SK-N-SH treated with all-trans-retinoic acid at 6 μM for 48 hours (cell line): ENCODE measurements around the gene HABP2.

Experiments
- ATAC-seq: fragments of 200-7000 bp; cut with Tn5 transposase; 3 replicates; pipeline ENCODE4 v1.9.1; 2020; ENCODE audit warnings: mild to moderate bottlenecking, moderate library complexity
- ARNTL ChIP-seq: fragments of 450-650 bp; formaldehyde crosslinking; IDR thresholded peaks from 2 replicates; pipeline ENCODE4 v1.5.0; 2020; ENCODE audit warnings: low read depth, mild to moderate bottlenecking, moderate library complexity, borderline replicate concordance
- BACH2 ChIP-seq: fragments of 250-450 bp; sonication (Bioruptor Pico); IDR thresholded peaks from 2 replicates; pipeline ENCODE4 v1.9.0; 2021; ENCODE audit warnings: mild to moderate bottlenecking, borderline replicate concordance
- CSDC2 ChIP-seq: fragments of 250-450 bp; sonication (Bioruptor Pico); IDR thresholded peaks from 2 replicates; pipeline ENCODE4 v1.5.0; 2020; ENCODE audit warnings: mild to moderate bottlenecking, moderate library complexity
- ESRRG ChIP-seq: fragments of 250-450 bp; sonication (Bioruptor Pico); IDR thresholded peaks from 2 replicates; pipeline ENCODE4 v1.6.1; 2021; ENCODE audit warnings: mild to moderate bottlenecking
- GLIS3 ChIP-seq: fragments of 250-450 bp; sonication (Bioruptor Pico); IDR thresholded peaks from 2 replicates; pipeline ENCODE4 v1.5.0; 2020; ENCODE audit warnings: mild to moderate bottlenecking, moderate library complexity
- ISL1 ChIP-seq: fragments of 250-450 bp; sonication (Bioruptor Pico); IDR thresholded peaks from 2 replicates; pipeline ENCODE4 v2.1.2; 2022; ENCODE audit warnings: mild to moderate bottlenecking, moderate library complexity
- OSR1 ChIP-seq: fragments of 250-450 bp; sonication (Bioruptor Pico); IDR thresholded peaks from 2 replicates; pipeline ENCODE4 v1.8.0; 2022; ENCODE audit warnings: moderate library complexity, mild to moderate bottlenecking, inconsistent platforms
- PATZ1 ChIP-seq: fragments of 250-450 bp; sonication (Bioruptor Pico); IDR thresholded peaks from 2 replicates; pipeline ENCODE4 v1.8.0; 2020; ENCODE audit warnings: mild to moderate bottlenecking, moderate library complexity, borderline replicate concordance
- PPARA ChIP-seq: fragments of 250-450 bp; sonication (Bioruptor Pico); IDR thresholded peaks from 2 replicates; pipeline ENCODE4 v1.5.0; 2020; ENCODE audit warnings: mild to moderate bottlenecking, borderline replicate concordance
- SNAI2 ChIP-seq: fragments of 250-450 bp; sonication (Bioruptor Pico); IDR thresholded peaks from 2 replicates; pipeline ENCODE4 v1.5.0; 2020; ENCODE audit warnings: mild to moderate bottlenecking, moderate library complexity
- TOX ChIP-seq: fragments of 250-450 bp; sonication (Bioruptor Pico); IDR thresholded peaks from 2 replicates; pipeline ENCODE4 v1.8.0; 2021; ENCODE audit warnings: mild to moderate bottlenecking, moderate library complexity, borderline replicate concordance
- ZC3H10 ChIP-seq: fragments of 250-450 bp; sonication (Bioruptor Pico); IDR thresholded peaks from 2 replicates; pipeline ENCODE4 v1.5.1; 2021; ENCODE audit warnings: mild to moderate bottlenecking, moderate library complexity
- ZFP3 ChIP-seq: fragments of 250-450 bp; sonication (Bioruptor Pico); IDR thresholded peaks from 2 replicates; pipeline ENCODE4 v1.5.0; 2020; ENCODE audit warnings: mild to moderate bottlenecking, moderate library complexity
- ZFP30 ChIP-seq: fragments of 450-650 bp; formaldehyde crosslinking; IDR thresholded peaks from 2 replicates; pipeline ENCODE4 v1.5.0; 2022; ENCODE audit warnings: mild to moderate bottlenecking, moderate library complexity
- ZNF565 ChIP-seq: fragments of 450-650 bp; formaldehyde crosslinking; conservative IDR thresholded peaks from 2 replicates; pipeline ENCODE4 v1.5.0; 2020; ENCODE audit warnings: low read depth, mild to moderate bottlenecking, moderate library complexity
- ZNF70 ChIP-seq: fragments of 450-650 bp; formaldehyde crosslinking; IDR thresholded peaks from 2 replicates; pipeline ENCODE4 v1.5.0; 2020; ENCODE audit warnings: mild to moderate bottlenecking, moderate library complexity
- TF ChIP-seq, protein P1 (sequence below): fragments of 250-450 bp; sonication (Bioruptor Pico); IDR thresholded peaks from 2 replicates; pipeline ENCODE4 v1.5.0; 2020; ENCODE audit warnings: mild to moderate bottlenecking, moderate library complexity
- TF ChIP-seq, protein P2 (sequence below): fragments of 250-450 bp; sonication (Bioruptor Pico); IDR thresholded peaks from 2 replicates; pipeline ENCODE4 v1.5.1; 2020; ENCODE audit warnings: low read depth, mild to moderate bottlenecking, moderate library complexity

HABP2 gene

GRCh38 chr10:113529575-113529974, 23.3 kb upstream of the HABP2 start:
- TF ChIP-seq ZFP30 (CRISPR knock-in tag) (no peak), GLIS3 (no peak), BACH2 (CRISPR knock-in tag) (no peak), ISL1 (CRISPR knock-in tag) (no peak), TOX (CRISPR knock-in tag) (no peak), ZFP3 (CRISPR knock-in tag) (no peak), PPARA (CRISPR knock-in tag) (no peak), ZNF70 (CRISPR knock-in tag) (no peak), ZNF565 (no peak), ESRRG (CRISPR knock-in tag) (no peak)
- TF ChIP-seq, protein P1, sequence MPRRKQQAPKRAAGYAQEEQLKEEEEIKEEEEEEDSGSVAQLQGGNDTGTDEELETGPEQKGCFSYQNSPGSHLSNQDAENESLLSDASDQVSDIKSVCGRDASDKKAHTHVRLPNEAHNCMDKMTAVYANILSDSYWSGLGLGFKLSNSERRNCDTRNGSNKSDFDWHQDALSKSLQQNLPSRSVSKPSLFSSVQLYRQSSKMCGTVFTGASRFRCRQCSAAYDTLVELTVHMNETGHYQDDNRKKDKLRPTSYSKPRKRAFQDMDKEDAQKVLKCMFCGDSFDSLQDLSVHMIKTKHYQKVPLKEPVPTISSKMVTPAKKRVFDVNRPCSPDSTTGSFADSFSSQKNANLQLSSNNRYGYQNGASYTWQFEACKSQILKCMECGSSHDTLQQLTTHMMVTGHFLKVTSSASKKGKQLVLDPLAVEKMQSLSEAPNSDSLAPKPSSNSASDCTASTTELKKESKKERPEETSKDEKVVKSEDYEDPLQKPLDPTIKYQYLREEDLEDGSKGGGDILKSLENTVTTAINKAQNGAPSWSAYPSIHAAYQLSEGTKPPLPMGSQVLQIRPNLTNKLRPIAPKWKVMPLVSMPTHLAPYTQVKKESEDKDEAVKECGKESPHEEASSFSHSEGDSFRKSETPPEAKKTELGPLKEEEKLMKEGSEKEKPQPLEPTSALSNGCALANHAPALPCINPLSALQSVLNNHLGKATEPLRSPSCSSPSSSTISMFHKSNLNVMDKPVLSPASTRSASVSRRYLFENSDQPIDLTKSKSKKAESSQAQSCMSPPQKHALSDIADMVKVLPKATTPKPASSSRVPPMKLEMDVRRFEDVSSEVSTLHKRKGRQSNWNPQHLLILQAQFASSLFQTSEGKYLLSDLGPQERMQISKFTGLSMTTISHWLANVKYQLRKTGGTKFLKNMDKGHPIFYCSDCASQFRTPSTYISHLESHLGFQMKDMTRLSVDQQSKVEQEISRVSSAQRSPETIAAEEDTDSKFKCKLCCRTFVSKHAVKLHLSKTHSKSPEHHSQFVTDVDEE (CRISPR knock-in tag): no peak
- TF ChIP-seq, protein P2, sequence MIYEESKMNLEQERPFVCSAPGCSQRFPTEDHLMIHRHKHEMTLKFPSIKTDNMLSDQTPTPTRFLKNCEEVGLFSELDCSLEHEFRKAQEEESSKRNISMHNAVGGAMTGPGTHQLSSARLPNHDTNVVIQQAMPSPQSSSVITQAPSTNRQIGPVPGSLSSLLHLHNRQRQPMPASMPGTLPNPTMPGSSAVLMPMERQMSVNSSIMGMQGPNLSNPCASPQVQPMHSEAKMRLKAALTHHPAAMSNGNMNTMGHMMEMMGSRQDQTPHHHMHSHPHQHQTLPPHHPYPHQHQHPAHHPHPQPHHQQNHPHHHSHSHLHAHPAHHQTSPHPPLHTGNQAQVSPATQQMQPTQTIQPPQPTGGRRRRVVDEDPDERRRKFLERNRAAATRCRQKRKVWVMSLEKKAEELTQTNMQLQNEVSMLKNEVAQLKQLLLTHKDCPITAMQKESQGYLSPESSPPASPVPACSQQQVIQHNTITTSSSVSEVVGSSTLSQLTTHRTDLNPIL: no peak
- no peak for ATAC-seq

GRCh38 chr10:113530476-113530875, 22.4 kb upstream of the HABP2 start:
- no peak for ATAC-seq
- no peak for TF ChIP-seq BACH2 (CRISPR knock-in tag)
- TF ChIP-seq, protein P1 (CRISPR knock-in tag): no peak
- no peak for TF ChIP-seq ZFP3 (CRISPR knock-in tag)
- no peak for TF ChIP-seq ARNTL
- no peak for TF ChIP-seq TOX (CRISPR knock-in tag)
- TF ChIP-seq, all 23 proteins: peak for 0

DNA sequence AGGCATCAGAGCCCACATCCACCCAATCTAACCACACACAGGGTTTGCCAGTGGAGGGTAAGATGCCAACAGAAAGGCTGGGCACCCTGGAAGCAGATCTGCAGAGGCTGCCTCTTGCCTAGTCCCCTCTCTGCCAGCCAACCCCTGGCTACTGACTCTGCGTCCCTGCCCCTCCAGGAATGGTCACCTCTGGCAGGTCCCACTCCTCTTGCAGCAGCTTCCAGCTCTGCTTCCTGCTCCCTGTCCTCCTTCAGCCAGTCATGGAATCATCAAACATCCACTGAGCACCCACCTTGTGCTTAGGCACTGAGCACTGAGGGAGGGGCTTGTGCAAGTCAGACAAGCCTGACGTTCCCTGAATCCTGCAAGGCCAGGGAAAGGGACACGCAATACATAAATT, 20.1 kb upstream of the HABP2 start:
- ATAC-seq: no peak
- TF ChIP-seq ARNTL (no peak), PPARA (CRISPR knock-in tag) (no peak), ZFP30 (CRISPR knock-in tag) (no peak), ISL1 (CRISPR knock-in tag) (no peak), ZC3H10 (CRISPR knock-in tag) (no peak), BACH2 (CRISPR knock-in tag) (no peak), PATZ1 (CRISPR knock-in tag) (no peak), CSDC2 (CRISPR knock-in tag) (no peak), ZNF565 (no peak), SNAI2 (CRISPR knock-in tag) (no peak), OSR1 (no peak)
- TF ChIP-seq, protein P2: no peak

GRCh38 chr10:113533801-113534200, 19.1 kb upstream of the HABP2 start:
- no peak for TF ChIP-seq CSDC2 (CRISPR knock-in tag)
- no peak for TF ChIP-seq ZNF565
- TF ChIP-seq ZC3H10 (CRISPR knock-in tag): no peak
- no peak for ATAC-seq
